WTC11 (cell line): Measurements from ENCODE around the gene LLGL2. TPM values are rescaled to one million over a fixed set of nuclear protein-coding genes. Genes with fewer than 3 reads are reported as not detected.

Experiments
- ATAC-seq: fragments of 200-7000 bp; cut with Tn5 transposase; 2 replicates; pipeline ENCODE4 v1.10.0; 2021; ENCODE audit warnings: mild to moderate bottlenecking, moderate library complexity
- CTCF ChIA-PET: fragments of 300-600 bp; sonication (Branson Sonifier 250); formaldehyde crosslinking; loops from one replicate; lab custom pipeline; 2021; ENCODE audit warnings: antibody characterized with exemption; lab: Charles Lee
- POLR2A ChIA-PET: fragments of 350-600 bp; sonication (Branson Sonifier 250); formaldehyde crosslinking; loops from one replicate; lab custom pipeline; 2021; ENCODE audit warnings: antibody characterized with exemption; lab: Charles Lee
- DNase-seq: peaks from one replicate; pipeline ENCODE4 v3.0.0; 2021; ENCODE audit warnings: low spot score
- H3K27ac Mint-ChIP-seq: 2 replicates; pipeline ENCODE4 v1.8.0; 2021; ENCODE audit warnings: mixed read lengths
- H3K27me3 Mint-ChIP-seq: 2 replicates; pipeline ENCODE4 v1.8.0; 2021; ENCODE audit warnings: low read depth, mild to moderate bottlenecking, moderate library complexity, mixed read lengths
- H3K36me3 Mint-ChIP-seq: 2 replicates; pipeline ENCODE4 v1.8.0; 2021; ENCODE audit warnings: mixed read lengths
- H3K4me1 Mint-ChIP-seq: 2 replicates; pipeline ENCODE4 v1.8.0; 2022; ENCODE audit warnings: mixed read lengths
- H3K4me3 Mint-ChIP-seq: 2 replicates; pipeline ENCODE4 v1.8.0; 2021; ENCODE audit warnings: mild to moderate bottlenecking, moderate library complexity, mixed read lengths
- H3K9me3 Mint-ChIP-seq: 2 replicates; pipeline ENCODE4 v1.8.0; 2021; ENCODE audit warnings: mixed read lengths
- FOXJ3 ChIP-seq: sonication (generic); formaldehyde crosslinking; IDR thresholded peaks from 2 replicates; pipeline ENCODE4 v1.9.0; 2021; ENCODE audit warnings: missing genetic modification reagents, mild to moderate bottlenecking, borderline replicate concordance
- GRHL2 ChIP-seq: fragments of 250-450 bp; sonication (Bioruptor Pico); IDR thresholded peaks from 2 replicates; pipeline ENCODE4 v1.8.0; 2022; ENCODE audit warnings: mild to moderate bottlenecking, moderate library complexity; ENCODE audit not compliant: insufficient replicate concordance, severe bottlenecking
- MXD4 ChIP-seq: fragments of 250-450 bp; sonication (Bioruptor Pico); IDR thresholded peaks from 2 replicates; pipeline ENCODE4 v1.8.0; 2021; ENCODE audit warnings: mild to moderate bottlenecking, moderate library complexity, borderline replicate concordance
- NR1H2 ChIP-seq: sonication (generic); formaldehyde crosslinking; IDR thresholded peaks from 2 replicates; pipeline ENCODE4 v1.9.0; 2021; ENCODE audit warnings: mild to moderate bottlenecking, moderate library complexity, missing genetic modification reagents
- RORB ChIP-seq: fragments of 250-450 bp; sonication (Bioruptor Pico); IDR thresholded peaks from 2 replicates; pipeline ENCODE4 v1.9.0; 2021; ENCODE audit warnings: mild to moderate bottlenecking
- SMAD4 ChIP-seq: sonication (generic); formaldehyde crosslinking; IDR thresholded peaks from 2 replicates; pipeline ENCODE4 v1.8.0; 2022; ENCODE audit warnings: mild to moderate bottlenecking, missing genetic modification reagents
- TCF7 ChIP-seq: sonication (generic); formaldehyde crosslinking; IDR thresholded peaks from 2 replicates; pipeline ENCODE4 v1.8.0; 2022; ENCODE audit warnings: mild to moderate bottlenecking, low read depth, missing genetic modification reagents, moderate library complexity
- TEAD1 ChIP-seq: sonication (generic); formaldehyde crosslinking; IDR thresholded peaks from 2 replicates; pipeline ENCODE4 v1.8.0; 2022; ENCODE audit warnings: mild to moderate bottlenecking, missing genetic modification reagents
- ZBTB43 ChIP-seq: sonication (generic); formaldehyde crosslinking; IDR thresholded peaks from 2 replicates; pipeline ENCODE4 v1.8.1; 2023; ENCODE audit warnings: mild to moderate bottlenecking, missing genetic modification reagents
- ZNF416 ChIP-seq: fragments of 250-450 bp; sonication (Bioruptor Pico); IDR thresholded peaks from 2 replicates; pipeline ENCODE4 v1.9.0; 2021; ENCODE audit warnings: mild to moderate bottlenecking, inconsistent platforms
- total RNA-seq: library from RNA; stranded (reverse); gene quantifications from 3 replicates; pipeline ENCODE4 v1.2.3, GENCODE V29; 2021
- TF ChIP-seq, protein P1 (sequence below): sonication (generic); formaldehyde crosslinking; IDR thresholded peaks from 2 replicates; pipeline ENCODE4 v1.8.1; 2022; ENCODE audit warnings: missing genetic modification reagents, borderline replicate concordance
- TF ChIP-seq, protein P2 (sequence below): sonication (generic); formaldehyde crosslinking; conservative IDR thresholded peaks from 2 replicates; pipeline ENCODE4 v1.8.1; 2023; ENCODE audit warnings: mild to moderate bottlenecking, low read depth, missing genetic modification reagents, moderate library complexity
- TF ChIP-seq, protein P3 (sequence below): fragments of 250-450 bp; sonication (Bioruptor Pico); IDR thresholded peaks from 2 replicates; pipeline ENCODE4 v1.8.0; 2021; ENCODE audit warnings: mild to moderate bottlenecking
- TF ChIP-seq, protein P4 (sequence below): sonication (generic); formaldehyde crosslinking; IDR thresholded peaks from 2 replicates; pipeline ENCODE4 v1.8.1; 2022; ENCODE audit warnings: mild to moderate bottlenecking, moderate library complexity, missing genetic modification reagents
- TF ChIP-seq, protein P5 (sequence below): fragments of 250-450 bp; sonication (Bioruptor Pico); IDR thresholded peaks from 2 replicates; pipeline ENCODE4 v1.9.0; 2021; ENCODE audit warnings: mild to moderate bottlenecking
- TF ChIP-seq, protein P6 (sequence below): fragments of 200-600 bp; IDR thresholded peaks from 2 replicates; pipeline ENCODE4 v1.8.0; 2022; ENCODE audit warnings: antibody characterized with exemption

LLGL2 gene
- total RNA-seq, 1 experiment from 2014 or later = 103 TPM

GRCh38 chr17:75540923-75541503 is 15.5 kb downstream of the LLGL2 start:
- ChIA-PET POLR2A (no interaction called here), CTCF (interaction anchor here (1.7 kb wide), 1 partner anchor 92 kb away, joined by 4 read pairs; no protein-coding TSS in a partner anchor)
- TF ChIP-seq, protein P1, sequence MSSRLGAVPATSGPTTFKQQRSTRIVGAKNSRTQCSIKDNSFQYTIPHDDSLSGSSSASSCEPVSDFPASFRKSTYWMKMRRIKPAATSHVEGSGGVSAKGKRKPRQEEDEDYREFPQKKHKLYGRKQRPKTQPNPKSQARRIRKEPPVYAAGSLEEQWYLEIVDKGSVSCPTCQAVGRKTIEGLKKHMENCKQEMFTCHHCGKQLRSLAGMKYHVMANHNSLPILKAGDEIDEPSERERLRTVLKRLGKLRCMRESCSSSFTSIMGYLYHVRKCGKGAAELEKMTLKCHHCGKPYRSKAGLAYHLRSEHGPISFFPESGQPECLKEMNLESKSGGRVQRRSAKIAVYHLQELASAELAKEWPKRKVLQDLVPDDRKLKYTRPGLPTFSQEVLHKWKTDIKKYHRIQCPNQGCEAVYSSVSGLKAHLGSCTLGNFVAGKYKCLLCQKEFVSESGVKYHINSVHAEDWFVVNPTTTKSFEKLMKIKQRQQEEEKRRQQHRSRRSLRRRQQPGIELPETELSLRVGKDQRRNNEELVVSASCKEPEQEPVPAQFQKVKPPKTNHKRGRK = no peak
- TF ChIP-seq TEAD1 (CRISPR knock-in tag) = no peak
- TF ChIP-seq, protein P2, sequence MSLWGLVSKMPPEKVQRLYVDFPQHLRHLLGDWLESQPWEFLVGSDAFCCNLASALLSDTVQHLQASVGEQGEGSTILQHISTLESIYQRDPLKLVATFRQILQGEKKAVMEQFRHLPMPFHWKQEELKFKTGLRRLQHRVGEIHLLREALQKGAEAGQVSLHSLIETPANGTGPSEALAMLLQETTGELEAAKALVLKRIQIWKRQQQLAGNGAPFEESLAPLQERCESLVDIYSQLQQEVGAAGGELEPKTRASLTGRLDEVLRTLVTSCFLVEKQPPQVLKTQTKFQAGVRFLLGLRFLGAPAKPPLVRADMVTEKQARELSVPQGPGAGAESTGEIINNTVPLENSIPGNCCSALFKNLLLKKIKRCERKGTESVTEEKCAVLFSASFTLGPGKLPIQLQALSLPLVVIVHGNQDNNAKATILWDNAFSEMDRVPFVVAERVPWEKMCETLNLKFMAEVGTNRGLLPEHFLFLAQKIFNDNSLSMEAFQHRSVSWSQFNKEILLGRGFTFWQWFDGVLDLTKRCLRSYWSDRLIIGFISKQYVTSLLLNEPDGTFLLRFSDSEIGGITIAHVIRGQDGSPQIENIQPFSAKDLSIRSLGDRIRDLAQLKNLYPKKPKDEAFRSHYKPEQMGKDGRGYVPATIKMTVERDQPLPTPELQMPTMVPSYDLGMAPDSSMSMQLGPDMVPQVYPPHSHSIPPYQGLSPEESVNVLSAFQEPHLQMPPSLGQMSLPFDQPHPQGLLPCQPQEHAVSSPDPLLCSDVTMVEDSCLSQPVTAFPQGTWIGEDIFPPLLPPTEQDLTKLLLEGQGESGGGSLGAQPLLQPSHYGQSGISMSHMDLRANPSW (CRISPR knock-in tag) = no peak
- TF ChIP-seq FOXJ3 (CRISPR knock-in tag) = no peak
- TF ChIP-seq, protein P3, sequence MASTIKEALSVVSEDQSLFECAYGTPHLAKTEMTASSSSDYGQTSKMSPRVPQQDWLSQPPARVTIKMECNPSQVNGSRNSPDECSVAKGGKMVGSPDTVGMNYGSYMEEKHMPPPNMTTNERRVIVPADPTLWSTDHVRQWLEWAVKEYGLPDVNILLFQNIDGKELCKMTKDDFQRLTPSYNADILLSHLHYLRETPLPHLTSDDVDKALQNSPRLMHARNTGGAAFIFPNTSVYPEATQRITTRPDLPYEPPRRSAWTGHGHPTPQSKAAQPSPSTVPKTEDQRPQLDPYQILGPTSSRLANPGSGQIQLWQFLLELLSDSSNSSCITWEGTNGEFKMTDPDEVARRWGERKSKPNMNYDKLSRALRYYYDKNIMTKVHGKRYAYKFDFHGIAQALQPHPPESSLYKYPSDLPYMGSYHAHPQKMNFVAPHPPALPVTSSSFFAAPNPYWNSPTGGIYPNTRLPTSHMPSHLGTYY (CRISPR knock-in tag) = no peak
- TF ChIP-seq NR1H2 = no peak
- no peak for TF ChIP-seq RORB
- TF ChIP-seq, protein P4, sequence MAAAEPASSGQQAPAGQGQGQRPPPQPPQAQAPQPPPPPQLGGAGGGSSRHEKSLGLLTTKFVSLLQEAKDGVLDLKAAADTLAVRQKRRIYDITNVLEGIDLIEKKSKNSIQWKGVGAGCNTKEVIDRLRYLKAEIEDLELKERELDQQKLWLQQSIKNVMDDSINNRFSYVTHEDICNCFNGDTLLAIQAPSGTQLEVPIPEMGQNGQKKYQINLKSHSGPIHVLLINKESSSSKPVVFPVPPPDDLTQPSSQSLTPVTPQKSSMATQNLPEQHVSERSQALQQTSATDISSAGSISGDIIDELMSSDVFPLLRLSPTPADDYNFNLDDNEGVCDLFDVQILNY (CRISPR knock-in tag) = no peak
- TF ChIP-seq MXD4 (CRISPR knock-in tag) = no peak
- TF ChIP-seq, protein P5, sequence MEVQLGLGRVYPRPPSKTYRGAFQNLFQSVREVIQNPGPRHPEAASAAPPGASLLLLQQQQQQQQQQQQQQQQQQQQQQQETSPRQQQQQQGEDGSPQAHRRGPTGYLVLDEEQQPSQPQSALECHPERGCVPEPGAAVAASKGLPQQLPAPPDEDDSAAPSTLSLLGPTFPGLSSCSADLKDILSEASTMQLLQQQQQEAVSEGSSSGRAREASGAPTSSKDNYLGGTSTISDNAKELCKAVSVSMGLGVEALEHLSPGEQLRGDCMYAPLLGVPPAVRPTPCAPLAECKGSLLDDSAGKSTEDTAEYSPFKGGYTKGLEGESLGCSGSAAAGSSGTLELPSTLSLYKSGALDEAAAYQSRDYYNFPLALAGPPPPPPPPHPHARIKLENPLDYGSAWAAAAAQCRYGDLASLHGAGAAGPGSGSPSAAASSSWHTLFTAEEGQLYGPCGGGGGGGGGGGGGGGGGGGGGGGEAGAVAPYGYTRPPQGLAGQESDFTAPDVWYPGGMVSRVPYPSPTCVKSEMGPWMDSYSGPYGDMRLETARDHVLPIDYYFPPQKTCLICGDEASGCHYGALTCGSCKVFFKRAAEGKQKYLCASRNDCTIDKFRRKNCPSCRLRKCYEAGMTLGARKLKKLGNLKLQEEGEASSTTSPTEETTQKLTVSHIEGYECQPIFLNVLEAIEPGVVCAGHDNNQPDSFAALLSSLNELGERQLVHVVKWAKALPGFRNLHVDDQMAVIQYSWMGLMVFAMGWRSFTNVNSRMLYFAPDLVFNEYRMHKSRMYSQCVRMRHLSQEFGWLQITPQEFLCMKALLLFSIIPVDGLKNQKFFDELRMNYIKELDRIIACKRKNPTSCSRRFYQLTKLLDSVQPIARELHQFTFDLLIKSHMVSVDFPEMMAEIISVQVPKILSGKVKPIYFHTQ = no peak
- TF ChIP-seq ZNF416 = no peak
- TF ChIP-seq ZBTB43 (CRISPR knock-in tag) = no peak
- no peak for TF ChIP-seq SMAD4
- TF ChIP-seq GRHL2 (CRISPR knock-in tag) = no peak
- TF ChIP-seq, protein P6, sequence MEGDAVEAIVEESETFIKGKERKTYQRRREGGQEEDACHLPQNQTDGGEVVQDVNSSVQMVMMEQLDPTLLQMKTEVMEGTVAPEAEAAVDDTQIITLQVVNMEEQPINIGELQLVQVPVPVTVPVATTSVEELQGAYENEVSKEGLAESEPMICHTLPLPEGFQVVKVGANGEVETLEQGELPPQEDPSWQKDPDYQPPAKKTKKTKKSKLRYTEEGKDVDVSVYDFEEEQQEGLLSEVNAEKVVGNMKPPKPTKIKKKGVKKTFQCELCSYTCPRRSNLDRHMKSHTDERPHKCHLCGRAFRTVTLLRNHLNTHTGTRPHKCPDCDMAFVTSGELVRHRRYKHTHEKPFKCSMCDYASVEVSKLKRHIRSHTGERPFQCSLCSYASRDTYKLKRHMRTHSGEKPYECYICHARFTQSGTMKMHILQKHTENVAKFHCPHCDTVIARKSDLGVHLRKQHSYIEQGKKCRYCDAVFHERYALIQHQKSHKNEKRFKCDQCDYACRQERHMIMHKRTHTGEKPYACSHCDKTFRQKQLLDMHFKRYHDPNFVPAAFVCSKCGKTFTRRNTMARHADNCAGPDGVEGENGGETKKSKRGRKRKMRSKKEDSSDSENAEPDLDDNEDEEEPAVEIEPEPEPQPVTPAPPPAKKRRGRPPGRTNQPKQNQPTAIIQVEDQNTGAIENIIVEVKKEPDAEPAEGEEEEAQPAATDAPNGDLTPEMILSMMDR = no peak
- TF ChIP-seq TCF7 (CRISPR knock-in tag) = no peak
- no peak overlapping the region for H3K4me3 Mint-ChIP-seq
- no peaks in the 10 kb centered on the region for H3K36me3 Mint-ChIP-seq
- H3K4me1 Mint-ChIP-seq = peaks cover 26% of the 10 kb centered on the region
- H3K9me3 Mint-ChIP-seq = no peaks in the 10 kb centered on the region
- H3K27me3 Mint-ChIP-seq = no peaks in the 10 kb centered on the region
- ATAC-seq (no peak), DNase-seq (no peak)
- H3K27ac Mint-ChIP-seq = peak overlapping the region; percentile 88
